Upper lobe of left lung (tissue), 4 donors: ENCODE data around the gene AKR1C1.

Source experiments
- CTCF ChIP-seq, 6 experiments: fragments of 450-650 bp in 4 of 6; fragments of 200-600 bp in 2 of 6; sonication (generic) in 2 of 6; IDR thresholded peaks; one replicate each; pipeline ENCODE4 v1.5.1; 2016 to 2019; ENCODE audit warnings: antibody characterized with exemption in 6 of 6
- EP300 ChIP-seq, 4 donors: sonication (generic); formaldehyde crosslinking; IDR thresholded peaks; one replicate each; pipeline ENCODE4 v1.5.1; 2017; ENCODE audit warnings: antibody characterized with exemption in 4 of 4, control low read depth in 2 of 4
- POLR2A ChIP-seq, 4 donors: fragments of 450-650 bp; IDR thresholded peaks; one replicate each; pipeline ENCODE4 v1.5.1; 2016 to 2017; ENCODE audit warnings: antibody characterized with exemption in 4 of 4, mild to moderate bottlenecking in 2 of 4

- TF ChIP-seq POLR2A (IDR thresholded peaks at IDR 0.05): no peak
- no peak for TF ChIP-seq EP300 (IDR thresholded peaks at IDR 0.05)
- TF ChIP-seq CTCF (IDR thresholded peaks at IDR 0.05): no peak
Measured at GRCh38 chr10:4943821-4944220, 19.4 kb upstream of the AKR1C1 start.
